Activated naive CD4-positive, alpha-beta T cell treated with anti-CD3 and anti-CD28 coated beads, Interleukin-2, amount 50 U/mL, for 72 hours (primary cell): ENCODE measurements around the gene HLCS. TPM values are rescaled to one million over a fixed set of nuclear protein-coding genes. Genes with fewer than 3 reads are reported as not detected.

Experiments
- ATAC-seq, 2 donors: fragments of 150-1000 bp; cut with Tn5 transposase; 2 replicates each; pipeline ENCODE4 v1.10.0; 2021; ENCODE audit warnings: mild to moderate bottlenecking in 2 of 2, moderate library complexity in 2 of 2
- DNase-seq, 2 donors: peaks; one replicate each; pipeline ENCODE4 v3.0.0; 2021 to 2022; ENCODE audit warnings: low spot score in 2 of 2
- H3K27ac Mint-ChIP-seq, 2 donors: one replicate each; pipeline ENCODE4 v1.8.0; 2022; ENCODE audit warnings: mild to moderate bottlenecking in 2 of 2, mixed read lengths in 2 of 2
- H3K36me3 Mint-ChIP-seq, 2 donors: one replicate each; pipeline ENCODE4 v1.8.0; 2022; ENCODE audit warnings: mixed read lengths in 2 of 2
- H3K9me3 Mint-ChIP-seq, 2 donors: one replicate each; pipeline ENCODE4 v1.8.0; 2022; ENCODE audit warnings: mixed read lengths in 2 of 2
- total RNA-seq, 2 donors: library from RNA; stranded (reverse); gene quantifications; one replicate each; pipeline ENCODE4 v1.2.3, GENCODE V29; 2022

Gene HLCS
- total RNA-seq, 2 donors from 2014 or later: 11.1 to 13.0 TPM

DNA sequence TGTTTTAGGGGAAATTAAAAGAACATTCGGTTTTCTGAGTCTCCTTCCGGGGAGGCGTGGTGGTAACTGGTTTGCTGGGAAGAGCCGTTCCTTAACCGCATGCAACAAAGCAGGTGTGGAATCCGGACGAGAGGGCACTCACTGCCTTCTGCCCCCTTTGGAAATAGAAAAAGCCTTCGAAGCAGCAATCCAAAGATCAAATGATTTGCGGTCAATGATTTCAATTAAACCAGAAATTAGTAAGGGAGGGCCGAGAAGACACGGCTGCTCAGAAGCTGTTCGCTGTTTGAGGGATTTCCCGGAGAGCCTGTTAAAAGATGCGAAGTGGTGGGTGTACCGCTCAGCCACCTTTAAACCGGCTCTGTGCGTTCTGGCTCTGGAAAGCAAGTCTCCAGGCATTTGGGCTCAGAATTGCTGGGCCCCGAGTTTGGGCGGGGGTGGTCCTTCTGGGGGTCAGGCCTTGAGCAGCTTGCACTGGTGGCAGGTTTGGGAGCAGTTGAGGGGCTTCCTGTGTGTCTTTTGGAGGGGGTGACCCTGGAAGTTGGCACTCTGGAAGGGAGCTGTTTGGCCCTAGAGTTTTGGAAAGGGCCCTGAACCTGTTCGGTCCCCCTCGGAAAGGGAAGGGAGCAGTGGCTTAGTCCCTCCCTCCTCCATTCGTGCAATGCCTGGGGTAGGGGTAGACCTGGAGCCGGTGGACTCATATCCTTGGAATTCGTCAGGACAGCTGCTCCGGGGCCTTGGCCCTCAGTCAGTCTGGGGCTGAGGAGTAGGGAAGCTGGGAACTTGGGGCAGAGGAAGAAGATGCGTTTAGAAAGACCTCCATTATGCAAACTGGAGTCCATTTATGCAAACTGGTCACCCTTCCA lies 264.5 kb downstream of the HLCS start:
- Mint-ChIP-seq H3K27ac (no peak overlapping the region), H3K9me3 (no peaks in the 10 kb centered on the region), H3K36me3 (peaks cover 0 to 6% of the 10 kb centered on the region in 2 donors)
- ATAC-seq: no peak
- peak in 1 of 2 donors; percentile 17 for DNase-seq

DNA sequence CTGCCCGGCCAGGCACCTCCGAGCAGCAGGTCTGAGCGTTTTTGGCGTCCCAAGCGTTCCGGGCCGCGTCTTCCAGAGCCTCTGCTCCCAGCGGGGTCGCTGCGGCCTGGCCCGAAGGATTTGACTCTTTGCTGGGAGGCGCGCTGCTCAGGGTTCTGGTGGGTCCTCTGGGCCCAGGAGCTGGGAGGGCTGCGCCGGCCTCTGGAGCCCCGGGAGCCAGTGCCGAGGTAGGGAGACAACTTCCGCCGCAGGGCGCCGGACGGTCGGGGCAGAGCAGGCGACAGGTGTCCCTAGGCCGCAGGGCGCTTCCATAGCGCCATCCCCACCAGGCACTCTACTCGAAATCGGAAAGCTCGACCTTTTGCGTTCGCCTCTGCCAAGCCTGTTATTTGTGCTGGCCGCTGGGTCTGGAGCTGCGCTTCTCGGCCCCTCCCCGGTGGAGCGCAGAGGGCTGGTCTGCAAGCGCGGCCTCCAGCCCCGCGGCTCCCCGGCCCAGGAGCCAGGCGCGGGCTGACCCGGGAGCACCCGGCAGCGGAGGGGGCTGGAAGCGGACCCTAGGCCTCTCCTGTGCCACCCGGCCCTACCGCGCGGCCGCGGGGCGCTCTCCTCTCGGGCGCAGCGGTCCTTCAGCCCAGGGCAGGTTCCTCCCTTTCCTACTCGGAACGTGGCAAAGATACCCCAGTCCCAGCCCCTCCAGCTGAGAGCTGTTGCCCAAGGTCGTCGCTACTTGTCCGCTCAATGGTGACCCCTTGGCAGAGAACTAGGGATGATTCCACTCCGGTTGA lies 265.3 kb downstream of the HLCS start:
- Mint-ChIP-seq H3K36me3 (peaks cover 0 to 14% of the 10 kb centered on the region in 2 donors), H3K9me3 (no peaks in the 10 kb centered on the region), H3K27ac (no peak overlapping the region)
- DNase-seq (peak in 1 of 2 donors; percentile 32), ATAC-seq (peak in 1 of 2 donors; percentile 41)

Other genes with a start within 250 kb of the HLCS start
- gene RIPPLY3, start 40.0 kb upstream of the HLCS start, total RNA-seq: under 1 TPM in 1 of 2 donors, not detected in 1; 0.18 TPM
- 10 to 100 TPM; 12.9 to 22.1 TPM for gene PIGP, start 106.4 kb upstream of the HLCS start, total RNA-seq
- 100 to 1,000 TPM in 1 of 2 donors, 10 to 100 TPM in 1; 63.6 to 113 TPM for gene TTC3, start 106.6 kb upstream of the HLCS start, total RNA-seq